ENCODE results near the gene TXNIP.

- no peak for TF ChIP-seq CTCF (IDR thresholded peaks at IDR 0.05)
- no peak for TF ChIP-seq EZH2 (IDR thresholded peaks at IDR 0.05; ENCODE audit: borderline replicate concordance, insufficient read depth, low read depth, low read length, poor library complexity, severe bottlenecking)
Observed at GRCh38 chr1:145992958-145993617, 3.3 kb downstream of the TXNIP start.

All from B cell (primary cell).